Nephron progenitor cell (in vitro differentiated cells): ENCODE data around the gene CENPQ.

Experiments used
- DNase-seq: peaks from one replicate; pipeline ENCODE4 v3.0.0; 2021
- H3K27ac Mint-ChIP-seq: 2 replicates; pipeline ENCODE4 v1.8.0; 2021; ENCODE audit warnings: mild to moderate bottlenecking, moderate library complexity, mixed read lengths
- H3K27me3 Mint-ChIP-seq: 2 replicates; pipeline ENCODE4 v1.8.0; 2021; ENCODE audit warnings: mild to moderate bottlenecking, low read depth, mixed read lengths; ENCODE audit not compliant: poor library complexity
- H3K36me3 Mint-ChIP-seq: 2 replicates; pipeline ENCODE4 v1.8.0; 2021; ENCODE audit warnings: low read depth, mixed read lengths
- H3K4me1 Mint-ChIP-seq: 2 replicates; pipeline ENCODE4 v1.8.0; 2021; ENCODE audit warnings: mixed read lengths
- H3K4me3 Mint-ChIP-seq: 2 replicates; pipeline ENCODE4 v1.8.0; 2021; ENCODE audit warnings: mild to moderate bottlenecking, moderate library complexity, mixed read lengths
- H3K9me3 Mint-ChIP-seq: 2 replicates; pipeline ENCODE4 v1.8.0; 2021; ENCODE audit warnings: mild to moderate bottlenecking, moderate library complexity, mixed read lengths
- CTCF ChIP-seq: fragments of 200-600 bp; sonication (generic); IDR thresholded peaks from 2 replicates; pipeline ENCODE4 v1.5.0; 2021; ENCODE audit warnings: antibody characterized with exemption

Gene CENPQ

DNA sequence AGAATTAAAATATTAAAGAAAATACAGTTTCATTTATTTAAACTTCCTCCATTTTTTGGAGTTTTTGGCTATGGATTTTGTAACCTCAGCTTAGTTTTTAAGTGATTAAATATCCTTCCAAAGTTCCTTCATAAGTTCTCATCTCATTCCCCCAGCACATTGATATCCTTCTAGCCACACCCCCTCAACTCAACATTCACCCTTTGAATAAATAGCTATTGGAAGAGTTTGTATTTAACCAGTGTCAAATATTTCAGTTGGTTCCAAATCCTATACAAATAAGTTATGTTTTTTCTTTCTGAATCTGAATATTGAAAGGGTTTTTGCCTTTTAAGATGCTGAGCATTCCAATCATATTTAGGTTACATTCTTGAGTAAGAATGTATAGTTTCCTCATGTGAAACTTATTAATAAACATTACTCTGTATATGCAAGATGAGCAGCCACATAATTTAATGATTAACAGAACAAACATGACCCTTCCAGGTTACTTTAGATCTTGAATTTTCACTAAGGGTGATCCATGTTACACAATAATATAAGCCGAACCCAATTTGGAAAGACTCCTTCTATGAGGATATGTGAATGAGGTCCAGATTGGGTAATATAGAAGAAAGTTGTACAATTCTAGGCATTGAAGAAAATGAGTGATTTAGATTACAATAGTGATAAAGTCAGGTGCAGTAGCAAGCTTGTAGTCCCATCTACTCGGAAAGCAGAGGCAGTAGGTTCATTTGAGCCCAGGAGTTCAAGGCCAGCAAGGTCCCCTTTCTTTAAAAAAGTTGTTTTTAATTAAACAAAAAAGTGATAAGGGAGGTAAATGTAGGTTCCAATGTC lies 50.2 kb downstream of the CENPQ start:
- TF ChIP-seq CTCF, result no peak
- Mint-ChIP-seq H3K4me1 (no peaks in the 10 kb centered on the region), H3K36me3 (no peaks in the 10 kb centered on the region), H3K27me3 (no peaks in the 10 kb centered on the region), H3K9me3 (no peaks in the 10 kb centered on the region), H3K27ac (no peak overlapping the region), H3K4me3 (no peak overlapping the region)
- DNase-seq, result no peak

DNA sequence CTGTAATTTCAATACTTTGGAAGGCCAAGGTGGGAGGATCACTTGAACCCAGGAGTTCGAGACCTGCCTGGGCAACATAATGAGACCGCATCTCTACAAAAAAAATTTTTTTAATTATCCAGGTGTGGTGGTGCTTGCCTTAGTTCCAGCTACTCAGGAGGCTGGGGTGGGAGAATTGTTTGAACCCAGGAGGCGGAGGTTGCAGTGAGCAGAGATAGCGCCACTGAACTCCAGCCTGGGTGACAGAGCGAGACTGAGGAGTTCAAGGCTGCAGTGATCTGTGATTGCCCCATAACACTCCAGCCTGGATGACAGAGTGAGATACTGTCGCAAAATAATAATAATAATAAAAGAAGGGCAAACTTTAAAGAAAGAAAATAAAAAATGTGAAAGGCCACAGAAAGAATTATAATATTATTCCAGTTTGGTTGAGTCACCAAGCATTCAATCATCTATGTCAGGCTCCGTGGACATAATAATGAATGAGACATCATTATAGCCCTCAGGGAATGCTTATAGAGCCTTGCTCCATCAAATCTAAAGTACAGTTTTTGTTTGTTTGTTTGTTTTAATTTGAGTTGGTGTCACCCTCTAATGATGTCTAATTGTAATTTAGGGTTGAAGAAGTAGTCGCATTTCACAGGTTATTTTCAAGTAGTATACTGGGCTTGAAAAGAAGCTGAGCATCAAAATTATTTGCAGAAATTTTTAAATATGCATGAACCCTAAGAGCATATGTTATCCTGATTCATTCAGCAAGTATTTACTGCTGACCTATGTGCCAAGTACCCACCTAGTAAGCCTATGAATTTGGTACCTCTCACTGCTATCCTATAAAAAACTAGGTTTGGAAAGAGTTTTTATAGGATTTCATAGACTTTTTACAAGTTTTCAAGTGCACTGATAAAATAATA lies 51.7 kb downstream of the CENPQ start:
- no peaks in the 10 kb centered on the region for H3K27me3 Mint-ChIP-seq
- H3K9me3 Mint-ChIP-seq, result no peaks in the 10 kb centered on the region
- no peak for DNase-seq
- no peak for TF ChIP-seq CTCF
- H3K4me1 Mint-ChIP-seq, result no peaks in the 10 kb centered on the region
- H3K27ac Mint-ChIP-seq, result no peak overlapping the region
- H3K4me3 Mint-ChIP-seq, result no peak overlapping the region
- H3K36me3 Mint-ChIP-seq, result no peaks in the 10 kb centered on the region

DNA sequence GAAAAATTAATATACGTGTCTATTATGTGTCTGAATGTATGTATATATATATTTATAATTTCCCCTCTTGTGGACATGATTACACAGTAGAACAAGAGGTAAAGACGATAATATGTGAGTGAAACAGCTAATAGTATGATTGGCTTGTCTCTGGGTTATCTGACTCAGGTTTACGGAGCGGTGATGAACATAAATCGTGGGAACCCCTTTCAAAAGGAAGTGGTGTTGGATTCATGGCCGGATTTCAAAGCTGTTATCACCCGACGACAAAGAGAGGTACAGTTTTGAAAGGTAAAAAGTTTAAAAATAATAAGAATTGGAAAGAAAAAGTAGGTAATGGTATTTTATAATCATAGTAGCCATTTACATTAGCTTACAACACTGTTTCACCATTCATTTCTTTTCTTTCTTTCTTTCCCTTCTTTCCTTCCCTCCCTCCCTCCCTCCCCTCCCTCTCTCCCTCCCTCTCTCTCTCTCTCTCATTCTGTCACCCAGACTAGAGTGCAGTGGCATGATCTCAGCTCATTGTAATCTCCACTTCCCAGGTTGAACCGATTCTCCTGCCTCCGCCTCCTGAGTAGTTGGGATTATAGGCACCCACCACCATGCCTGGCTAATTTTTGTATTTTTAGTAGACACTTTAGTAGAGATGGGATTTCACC lies 52.4 kb downstream of the CENPQ start:
- Mint-ChIP-seq H3K4me1 (no peaks in the 10 kb centered on the region), H3K36me3 (no peaks in the 10 kb centered on the region), H3K27me3 (no peaks in the 10 kb centered on the region), H3K9me3 (no peaks in the 10 kb centered on the region), H3K4me3 (no peak overlapping the region), H3K27ac (no peak overlapping the region)
- no peak for DNase-seq
- TF ChIP-seq CTCF, result no peak

DNA sequence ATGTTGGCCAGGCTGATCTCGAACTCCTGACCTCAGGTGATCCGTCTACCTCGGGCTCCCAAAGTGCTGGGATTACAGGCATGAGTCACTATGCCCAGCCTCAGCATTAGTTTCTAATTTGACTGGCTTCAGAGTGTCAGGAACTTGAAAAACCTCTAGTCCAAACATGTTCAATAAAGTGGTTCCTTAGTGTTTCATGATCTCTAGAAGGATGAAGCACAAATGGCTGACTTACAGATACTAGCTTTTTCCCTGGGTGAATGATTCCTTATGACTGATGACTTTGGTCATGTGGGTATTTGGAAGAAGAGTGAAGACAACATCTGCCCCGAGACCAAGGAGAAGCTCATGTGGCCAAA lies 53.0 kb downstream of the CENPQ start:
- Mint-ChIP-seq H3K4me1 (no peaks in the 10 kb centered on the region), H3K36me3 (no peaks in the 10 kb centered on the region), H3K9me3 (no peaks in the 10 kb centered on the region), H3K27ac (no peak overlapping the region), H3K4me3 (no peak overlapping the region), H3K27me3 (no peaks in the 10 kb centered on the region)
- no peak for TF ChIP-seq CTCF
- DNase-seq, result no peak

- Mint-ChIP-seq H3K27ac (no peak overlapping the region), H3K4me3 (no peak overlapping the region), H3K27me3 (no peaks in the 10 kb centered on the region), H3K36me3 (no peaks in the 10 kb centered on the region), H3K9me3 (no peaks in the 10 kb centered on the region), H3K4me1 (no peaks in the 10 kb centered on the region)
- no peak for TF ChIP-seq CTCF
- no peak for DNase-seq
Measured at GRCh38 chr6:49517919-49518318, 54.7 kb downstream of the CENPQ start.
